ENCODE measurements around the gene LRCH4. TPM values are rescaled to one million over a fixed set of nuclear protein-coding genes. Genes with fewer than 3 reads are reported as not detected.
"Not testable (repeated sequence)": the region's sequence is repeated elsewhere in the genome, so short reads cannot be mapped to it uniquely, and the experiment has no call there.

Gene LRCH4
- total RNA-seq, 2 experiments from 2014 or later = 39.2 to 72.0 TPM

GRCh38 chr7:100555701-100556100 is 30.2 kb downstream of the LRCH4 start:
- no peak overlapping the region for H3K4me2 ChIP-seq (ENCODE audit: low read length)
- peaks cover 14% of the 10 kb centered on the region for H3K4me1 ChIP-seq (ENCODE audit: insufficient read depth, low read length, poor library complexity, severe bottlenecking)
- no peak for TF ChIP-seq CTCF (conservative IDR thresholded peaks at IDR 0.05; ENCODE audit: low read length)
- TF ChIP-seq EZH2phosphoT487 (IDR thresholded peaks at IDR 0.05; ENCODE audit: borderline replicate concordance, low read depth, low read length) = no peak
- ChIA-PET POLR2A (interaction anchor here (0.6 kb wide), 2 partner anchors 225 to 752 kb away, joined by 3 to 5 read pairs; no protein-coding TSS in a partner anchor), CTCF (ENCODE audit: unreplicated experiment) (no interaction called here)
- H3K4me3 ChIP-seq (ENCODE audit: low read depth, low read length, poor library complexity, severe bottlenecking) = no peak overlapping the region
- no peak overlapping the region for H2AFZ ChIP-seq (ENCODE audit: low read length)
- BruUV-seq (replicated peaks) = no TSS peak
- no peak overlapping the region for H3K27ac ChIP-seq (ENCODE audit: low read depth, low read length, poor library complexity, severe bottlenecking)
- H4K20me1 ChIP-seq (ENCODE audit: insufficient read depth, low read length) = no peaks in the 10 kb centered on the region
- no peaks in the 10 kb centered on the region for H3K9me2 ChIP-seq (ENCODE audit: insufficient read depth, low read length)
- intact Hi-C loops (cut with micrococcal nuclease; ENCODE audit: unreplicated experiment) = no loop called here
- no peaks in the 10 kb centered on the region for H3K9me3 ChIP-seq (ENCODE audit: low read length)
- no peaks in the 10 kb centered on the region for H3K79me2 ChIP-seq (ENCODE audit: insufficient read depth, low read depth, low read length)
- DNase-seq (ENCODE audit: low spot score) = no peak
- H3K36me3 ChIP-seq (ENCODE audit: insufficient read depth, low read length) = peaks cover 47% of the 10 kb centered on the region

DNA sequence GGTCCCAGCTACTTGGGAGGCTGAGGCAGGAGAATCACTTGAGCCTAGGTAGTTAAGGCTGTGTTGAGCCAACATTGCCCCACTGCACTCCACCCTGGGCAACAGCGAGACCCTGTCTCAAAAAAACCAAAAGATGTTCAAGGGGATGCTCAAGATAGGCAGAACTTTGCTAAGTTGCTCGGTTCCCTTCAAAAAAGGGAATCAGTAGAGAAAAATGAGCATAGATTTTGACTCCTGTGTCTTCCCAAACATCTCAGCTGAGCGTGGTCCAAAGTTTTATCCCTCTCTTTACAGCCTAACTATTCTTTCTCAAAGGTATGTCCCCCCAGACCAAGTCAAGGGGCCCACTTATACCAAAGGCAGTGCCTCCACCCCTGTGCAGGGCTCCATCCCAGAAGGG is 32.9 kb downstream of the LRCH4 start:
- Histone ChIP-seq H4K20me1 (ENCODE audit: insufficient read depth, low read length) (no peaks in the 10 kb centered on the region), H3K9me2 (ENCODE audit: insufficient read depth, low read length) (no peaks in the 10 kb centered on the region), H3K79me2 (ENCODE audit: insufficient read depth, low read depth, low read length) (no peaks in the 10 kb centered on the region), H3K9me3 (ENCODE audit: low read length) (no peaks in the 10 kb centered on the region), H3K36me3 (ENCODE audit: insufficient read depth, low read length) (peaks cover 56% of the 10 kb centered on the region), H3K27ac (ENCODE audit: low read depth, low read length, poor library complexity, severe bottlenecking) (no peak overlapping the region), H3K4me2 (ENCODE audit: low read length) (no peak overlapping the region), H3K4me3 (ENCODE audit: low read depth, low read length, poor library complexity, severe bottlenecking) (no peak overlapping the region), H3K4me1 (ENCODE audit: insufficient read depth, low read length, poor library complexity, severe bottlenecking) (peaks cover 27% of the 10 kb centered on the region), H2AFZ (ENCODE audit: low read length) (no peak overlapping the region)
- CTCF ChIA-PET (ENCODE audit: unreplicated experiment) = interaction anchor here (0.6 kb wide), 1 partner anchor 548 kb away, joined by 3 read pairs; no protein-coding TSS in a partner anchor
- DNase-seq (ENCODE audit: low spot score) = no peak
- POLR2A ChIA-PET = no interaction called here
- TF ChIP-seq EZH2phosphoT487 (IDR thresholded peaks at IDR 0.05; ENCODE audit: borderline replicate concordance, low read depth, low read length) (no peak), CTCF (conservative IDR thresholded peaks at IDR 0.05; ENCODE audit: low read length) (no peak)
- intact Hi-C loops (cut with micrococcal nuclease; ENCODE audit: unreplicated experiment) = no loop called here
- BruUV-seq (replicated peaks) = no TSS peak

DNA sequence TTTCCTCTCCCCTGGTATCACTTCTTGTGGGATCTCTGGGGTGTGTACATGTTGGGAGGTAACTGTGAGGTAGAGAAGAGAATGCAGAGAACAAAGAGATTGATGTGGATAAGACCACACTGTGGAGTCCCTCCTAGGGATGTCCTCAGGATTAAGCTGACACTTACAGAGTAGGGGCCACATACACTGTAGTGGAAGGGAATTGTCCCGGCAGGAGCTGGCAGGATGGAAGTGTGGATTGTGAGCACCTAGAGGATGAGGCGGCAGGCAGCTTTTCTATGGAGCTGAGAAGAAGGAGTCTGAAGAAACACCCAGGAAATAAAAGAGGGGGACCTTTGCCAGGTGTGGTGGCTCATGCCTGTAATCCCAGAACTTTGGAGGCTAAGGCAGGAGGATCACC is 33.4 kb downstream of the LRCH4 start:
- Histone ChIP-seq H3K4me2 (ENCODE audit: low read length) (no peak overlapping the region), H3K36me3 (ENCODE audit: insufficient read depth, low read length) (peaks cover 56% of the 10 kb centered on the region), H3K9me3 (ENCODE audit: low read length) (no peaks in the 10 kb centered on the region), H3K4me1 (ENCODE audit: insufficient read depth, low read length, poor library complexity, severe bottlenecking) (peaks cover 32% of the 10 kb centered on the region), H3K79me2 (ENCODE audit: insufficient read depth, low read depth, low read length) (peaks cover 1% of the 10 kb centered on the region; the same call in 1 of the 2 replicates), H3K4me3 (ENCODE audit: low read depth, low read length, poor library complexity, severe bottlenecking) (no peak overlapping the region), H4K20me1 (ENCODE audit: insufficient read depth, low read length) (no peaks in the 10 kb centered on the region), H3K27ac (ENCODE audit: low read depth, low read length, poor library complexity, severe bottlenecking) (no peak overlapping the region), H2AFZ (ENCODE audit: low read length) (no peak overlapping the region), H3K9me2 (ENCODE audit: insufficient read depth, low read length) (no peaks in the 10 kb centered on the region)
- TF ChIP-seq CTCF (conservative IDR thresholded peaks at IDR 0.05; ENCODE audit: low read length) (no peak), EZH2phosphoT487 (IDR thresholded peaks at IDR 0.05; ENCODE audit: borderline replicate concordance, low read depth, low read length) (no peak)
- no TSS peak for BruUV-seq (replicated peaks)
- ChIA-PET POLR2A (no interaction called here), CTCF (ENCODE audit: unreplicated experiment) (interaction anchor here (0.6 kb wide), 1 partner anchor 549 kb away, joined by 3 read pairs; no protein-coding TSS in a partner anchor)
- no peak for DNase-seq (ENCODE audit: low spot score)
- intact Hi-C loops (cut with micrococcal nuclease; ENCODE audit: unreplicated experiment) = no loop called here

DNA sequence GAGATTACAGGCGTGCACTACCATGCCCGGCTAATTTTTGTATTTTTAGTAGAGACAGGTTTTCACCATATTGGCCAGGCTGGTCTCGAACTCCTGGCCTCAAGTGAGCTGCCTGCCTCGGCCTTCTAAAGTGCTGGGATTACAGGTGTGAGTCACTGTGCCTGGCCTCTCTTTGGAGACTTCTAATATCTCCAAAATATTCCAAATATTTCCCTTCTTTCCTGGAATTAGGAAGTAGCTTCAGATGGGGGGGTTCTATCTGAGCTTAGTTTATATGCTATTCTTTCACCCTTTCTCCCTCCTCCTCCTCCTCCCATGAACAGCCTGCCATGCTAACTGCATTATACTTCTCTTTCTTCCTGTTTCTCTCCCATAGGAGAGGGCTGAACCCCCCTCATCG is 37.5 kb downstream of the LRCH4 start:
- Histone ChIP-seq H3K79me2 (ENCODE audit: insufficient read depth, low read depth, low read length) (peaks cover 36% of the 10 kb centered on the region; the same call in 1 of the 2 replicates), H3K4me2 (ENCODE audit: low read length) (peak overlapping the region; percentile 4; the same call in 1 of the 2 replicates), H3K27ac (ENCODE audit: low read depth, low read length, poor library complexity, severe bottlenecking) (peak overlapping the region; percentile 46), H3K4me1 (ENCODE audit: insufficient read depth, low read length, poor library complexity, severe bottlenecking) (peaks cover 73% of the 10 kb centered on the region), H3K36me3 (ENCODE audit: insufficient read depth, low read length) (peaks cover 29% of the 10 kb centered on the region)
- DNase-seq (ENCODE audit: low spot score); intact Hi-C loops (cut with micrococcal nuclease; ENCODE audit: unreplicated experiment); H3K9me2 ChIP-seq (ENCODE audit: insufficient read depth, low read length); H4K20me1 ChIP-seq (ENCODE audit: insufficient read depth, low read length); H2AFZ ChIP-seq (ENCODE audit: low read length); BruUV-seq (replicated peaks); H3K9me3 ChIP-seq (ENCODE audit: low read length); H3K4me3 ChIP-seq (ENCODE audit: low read depth, low read length, poor library complexity, severe bottlenecking): not testable (repeated sequence)
- POLR2A ChIA-PET = interaction anchor here (0.5 to 1.2 kb wide), 3 partner anchors 38 to 231 kb away, joined by 3 to 4 read pairs (median 3); partner anchors contain the start of gene FBXO24
- CTCF ChIA-PET (ENCODE audit: unreplicated experiment) = interaction anchor here (0.5 to 1.0 kb wide), 2 partner anchors 11 to 20 kb away, joined by 3 to 4 read pairs; no protein-coding TSS in a partner anchor
